ENCODE measurements around the gene CRTC3. TPM values are rescaled to one million over a fixed set of nuclear protein-coding genes. Genes with fewer than 3 reads are reported as not detected.

CRTC3 gene
- total and polyA plus RNA-seq, 2 of the 4 experiments (the other 2 are of a cell fraction): 4.7 to 14.8 TPM

DNA sequence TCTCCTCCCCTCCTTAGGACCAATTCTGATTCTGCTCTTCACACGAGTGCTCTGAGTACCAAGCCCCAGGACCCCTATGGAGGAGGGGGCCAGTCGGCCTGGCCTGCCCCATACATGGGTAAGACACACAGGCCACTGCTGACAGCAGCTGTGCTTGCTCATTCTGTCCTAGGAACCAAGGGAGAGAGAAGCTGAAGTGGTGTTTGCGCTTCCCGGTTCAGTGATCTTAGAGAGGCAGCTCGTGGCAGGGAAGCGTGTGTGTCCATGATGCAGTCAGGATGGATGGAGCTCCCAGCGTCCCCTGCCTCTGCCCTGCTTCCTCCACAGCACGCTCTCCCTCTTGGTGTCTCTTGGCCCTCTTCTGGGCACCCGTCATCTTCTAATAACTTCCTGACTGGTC lies 77.6 kb downstream of the CRTC3 start:
- TF ChIP-seq POLR2A (IDR thresholded peaks at IDR 0.05; ENCODE audit: low read depth, low read length) (no peak), FOS (IDR thresholded peaks at IDR 0.05; ENCODE audit: low read depth, low read length) (no peak), MXI1 (IDR thresholded peaks at IDR 0.05; ENCODE audit: borderline replicate concordance, low read depth, low read length) (no peak), MAFK (IDR thresholded peaks at IDR 0.05; ENCODE audit: low read depth, low read length) (no peak), RCOR1 (IDR thresholded peaks at IDR 0.05; ENCODE audit: insufficient replicate concordance, low read length) (no peak), MAZ (IDR thresholded peaks at IDR 0.05; ENCODE audit: borderline replicate concordance, low read depth, low read length) (no peak)
- TF ChIP-seq, protein P1, sequence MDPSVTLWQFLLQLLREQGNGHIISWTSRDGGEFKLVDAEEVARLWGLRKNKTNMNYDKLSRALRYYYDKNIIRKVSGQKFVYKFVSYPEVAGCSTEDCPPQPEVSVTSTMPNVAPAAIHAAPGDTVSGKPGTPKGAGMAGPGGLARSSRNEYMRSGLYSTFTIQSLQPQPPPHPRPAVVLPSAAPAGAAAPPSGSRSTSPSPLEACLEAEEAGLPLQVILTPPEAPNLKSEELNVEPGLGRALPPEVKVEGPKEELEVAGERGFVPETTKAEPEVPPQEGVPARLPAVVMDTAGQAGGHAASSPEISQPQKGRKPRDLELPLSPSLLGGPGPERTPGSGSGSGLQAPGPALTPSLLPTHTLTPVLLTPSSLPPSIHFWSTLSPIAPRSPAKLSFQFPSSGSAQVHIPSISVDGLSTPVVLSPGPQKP (IDR thresholded peaks at IDR 0.05; ENCODE audit: borderline replicate concordance, low read depth, low read length): no peak
- TF ChIP-seq, protein P2, sequence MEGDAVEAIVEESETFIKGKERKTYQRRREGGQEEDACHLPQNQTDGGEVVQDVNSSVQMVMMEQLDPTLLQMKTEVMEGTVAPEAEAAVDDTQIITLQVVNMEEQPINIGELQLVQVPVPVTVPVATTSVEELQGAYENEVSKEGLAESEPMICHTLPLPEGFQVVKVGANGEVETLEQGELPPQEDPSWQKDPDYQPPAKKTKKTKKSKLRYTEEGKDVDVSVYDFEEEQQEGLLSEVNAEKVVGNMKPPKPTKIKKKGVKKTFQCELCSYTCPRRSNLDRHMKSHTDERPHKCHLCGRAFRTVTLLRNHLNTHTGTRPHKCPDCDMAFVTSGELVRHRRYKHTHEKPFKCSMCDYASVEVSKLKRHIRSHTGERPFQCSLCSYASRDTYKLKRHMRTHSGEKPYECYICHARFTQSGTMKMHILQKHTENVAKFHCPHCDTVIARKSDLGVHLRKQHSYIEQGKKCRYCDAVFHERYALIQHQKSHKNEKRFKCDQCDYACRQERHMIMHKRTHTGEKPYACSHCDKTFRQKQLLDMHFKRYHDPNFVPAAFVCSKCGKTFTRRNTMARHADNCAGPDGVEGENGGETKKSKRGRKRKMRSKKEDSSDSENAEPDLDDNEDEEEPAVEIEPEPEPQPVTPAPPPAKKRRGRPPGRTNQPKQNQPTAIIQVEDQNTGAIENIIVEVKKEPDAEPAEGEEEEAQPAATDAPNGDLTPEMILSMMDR (conservative IDR thresholded peaks at IDR 0.05; ENCODE audit: low read depth, low read length): no peak
- Histone ChIP-seq H3K56ac (ENCODE audit: extremely low read depth, insufficient read depth, low read length) (no peak overlapping the region), H2AK5ac (ENCODE audit: low read depth, low read length) (no peak overlapping the region), H2BK5ac (ENCODE audit: low read depth, low read length, poor library complexity, severe bottlenecking) (no peak overlapping the region), H3K18ac (ENCODE audit: low read depth, low read length) (no peak overlapping the region), H3K4me3 (ENCODE audit: insufficient read depth, low read depth, low read length) (no peak overlapping the region), H2AFZ (replicated peaks; ENCODE audit: low read length, poor library complexity) (no peak overlapping the region), H3K9ac (ENCODE audit: low read depth, low read length) (no peak overlapping the region), H3K4me1 (ENCODE audit: control insufficient read depth, insufficient read depth, low read length) (peaks cover 15% of the 10 kb centered on the region), H2AK9ac (replicated peaks; ENCODE audit: low read depth, low read length, poor library complexity) (no peak overlapping the region), H3K79me1 (ENCODE audit: low read depth in 1 of 2, low read length in 2 of 2) (peaks cover 5 to 23% of the 10 kb centered on the region in 2 experiments; a peak in 2 of 4 replicates), H3K27me3 (ENCODE audit: control insufficient read depth, insufficient read depth, low read length) (no peaks in the 10 kb centered on the region), H2BK15ac (ENCODE audit: low read depth, low read length) (no peak overlapping the region), H3K4ac (ENCODE audit: low read depth, low read length) (no peak overlapping the region), H2BK20ac (ENCODE audit: low read depth, low read length) (no peak overlapping the region), H3K27ac (ENCODE audit: insufficient read depth, low read length) (no peak overlapping the region), H4K20me1 (ENCODE audit: insufficient read depth, low read length) (0 out of 2 replicates have a peak, but pooled peaks cover 3% of the 10 kb centered on the region), H4K8ac (ENCODE audit: low read depth in 2 of 2, low read length in 2 of 2) (no peak overlapping the region), H3K36me3 (ENCODE audit: control insufficient read depth, insufficient read depth, low read length) (peaks cover 35% of the 10 kb centered on the region), H3K9me1 (ENCODE audit: insufficient read depth, low read length) (peaks cover 23% of the 10 kb centered on the region), H3K9me3 (ENCODE audit: control insufficient read depth, insufficient read depth, low read length) (no peaks in the 10 kb centered on the region), H2BK120ac (ENCODE audit: low read depth, low read length) (no peak overlapping the region), H4K91ac (ENCODE audit: insufficient read depth, low read depth, low read length) (no peak overlapping the region), H3K14ac (replicated peaks; ENCODE audit: low read depth, low read length) (no peak overlapping the region), H3K23ac (ENCODE audit: low read depth, low read length) (no peak overlapping the region), H3K4me2 (ENCODE audit: low read depth, low read length) (no peak overlapping the region), H4K5ac (ENCODE audit: low read depth, low read length) (no peak overlapping the region; the same call in 1 of the 2 replicates)
- DNase-seq (no peak), ATAC-seq (ENCODE audit: low read depth) (no peak)
- dilution Hi-C loops (cut with HindIII; ENCODE audit: low sequenced_read_pairs, unreplicated experiment): no loop called here
- intact Hi-C loops (cut with micrococcal nuclease): no loop called here
- in situ Hi-C loops (cut with MboI; ENCODE audit: low sequenced_read_pairs): no loop called here
- POLR2A ChIA-PET (ENCODE audit: unreplicated experiment): no interaction called here
- CTCF ChIA-PET: no interaction called here
- 71% methylated on average over 2 of the region's 9 CpGs; no CpG with 5 or more reads in 1 of the 2 experiments for whole genome bisulfite sequencing, 2 experiments (ENCODE audit: extremely low coverage in 2 of 2, insufficient read length in 1 of 2)
- BruUV-seq (replicated peaks): no TSS peak
